Retinal pigment epithelial cell (primary cell): Measurements from ENCODE around the gene FMN1.

ENCODE experiments used
- DNase-seq: peaks from one replicate; pipeline ENCODE4 v3.0.0-alpha.2; 2010; ENCODE audit warnings: low read depth
- H3K4me3 ChIP-seq: 2 replicates; pipeline ENCODE4 v1.5.1; 2011; ENCODE audit warnings: mild to moderate bottlenecking, low read length, control low read depth, moderate library complexity
- TF ChIP-seq, protein P1 (sequence below): conservative IDR thresholded peaks from 2 replicates; pipeline ENCODE4 v1.5.1; 2011; ENCODE audit warnings: low read depth, low read length, control low read depth, inconsistent platforms

Gene FMN1

DNA sequence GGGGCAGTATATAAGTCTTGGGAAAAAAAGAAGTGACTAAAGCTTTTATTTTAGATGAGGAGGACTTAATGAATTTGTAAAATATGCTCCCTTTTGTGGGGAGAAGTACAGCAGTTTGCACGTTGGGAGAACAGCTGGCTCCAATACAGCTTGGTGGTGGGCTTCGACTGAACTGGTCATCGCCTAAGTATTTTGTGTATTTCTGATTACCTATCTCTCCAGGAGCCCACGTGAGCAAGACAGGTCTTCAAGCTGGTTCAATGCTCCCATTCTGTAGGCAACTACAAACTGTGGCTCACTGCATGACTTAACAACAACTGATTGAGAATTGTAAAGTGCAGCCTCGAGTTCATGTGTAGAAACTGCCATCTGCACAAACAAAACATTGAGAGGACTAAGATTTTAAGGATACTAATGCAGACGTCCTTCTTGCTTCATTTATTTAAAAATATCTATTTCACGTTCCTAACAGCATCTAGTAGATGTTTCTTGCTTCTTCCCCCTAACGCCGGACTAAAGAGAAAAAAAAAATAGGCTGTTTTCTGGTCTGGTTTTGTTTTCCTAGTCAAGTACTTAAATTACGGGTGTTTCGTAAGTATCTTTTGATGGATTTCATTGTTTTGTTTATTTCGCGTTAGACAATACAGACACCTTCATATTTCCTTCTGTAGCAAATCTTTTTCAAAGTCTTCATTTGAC lies 478.1 kb downstream of the FMN1 start:
- H3K4me3 ChIP-seq = no peak overlapping the region
- DNase-seq = no peak
- TF ChIP-seq, protein P1, sequence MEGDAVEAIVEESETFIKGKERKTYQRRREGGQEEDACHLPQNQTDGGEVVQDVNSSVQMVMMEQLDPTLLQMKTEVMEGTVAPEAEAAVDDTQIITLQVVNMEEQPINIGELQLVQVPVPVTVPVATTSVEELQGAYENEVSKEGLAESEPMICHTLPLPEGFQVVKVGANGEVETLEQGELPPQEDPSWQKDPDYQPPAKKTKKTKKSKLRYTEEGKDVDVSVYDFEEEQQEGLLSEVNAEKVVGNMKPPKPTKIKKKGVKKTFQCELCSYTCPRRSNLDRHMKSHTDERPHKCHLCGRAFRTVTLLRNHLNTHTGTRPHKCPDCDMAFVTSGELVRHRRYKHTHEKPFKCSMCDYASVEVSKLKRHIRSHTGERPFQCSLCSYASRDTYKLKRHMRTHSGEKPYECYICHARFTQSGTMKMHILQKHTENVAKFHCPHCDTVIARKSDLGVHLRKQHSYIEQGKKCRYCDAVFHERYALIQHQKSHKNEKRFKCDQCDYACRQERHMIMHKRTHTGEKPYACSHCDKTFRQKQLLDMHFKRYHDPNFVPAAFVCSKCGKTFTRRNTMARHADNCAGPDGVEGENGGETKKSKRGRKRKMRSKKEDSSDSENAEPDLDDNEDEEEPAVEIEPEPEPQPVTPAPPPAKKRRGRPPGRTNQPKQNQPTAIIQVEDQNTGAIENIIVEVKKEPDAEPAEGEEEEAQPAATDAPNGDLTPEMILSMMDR = no peak
